Measurements from ENCODE around the gene TSPO2. TPM values are rescaled to one million over a fixed set of nuclear protein-coding genes. Genes with fewer than 3 reads are reported as not detected.

Gene TSPO2
- total and polyA plus RNA-seq, 9 of the 15 experiments (the other 6 are each of a cell fraction or from before 2014, with no cell fraction given): not detected

DNA sequence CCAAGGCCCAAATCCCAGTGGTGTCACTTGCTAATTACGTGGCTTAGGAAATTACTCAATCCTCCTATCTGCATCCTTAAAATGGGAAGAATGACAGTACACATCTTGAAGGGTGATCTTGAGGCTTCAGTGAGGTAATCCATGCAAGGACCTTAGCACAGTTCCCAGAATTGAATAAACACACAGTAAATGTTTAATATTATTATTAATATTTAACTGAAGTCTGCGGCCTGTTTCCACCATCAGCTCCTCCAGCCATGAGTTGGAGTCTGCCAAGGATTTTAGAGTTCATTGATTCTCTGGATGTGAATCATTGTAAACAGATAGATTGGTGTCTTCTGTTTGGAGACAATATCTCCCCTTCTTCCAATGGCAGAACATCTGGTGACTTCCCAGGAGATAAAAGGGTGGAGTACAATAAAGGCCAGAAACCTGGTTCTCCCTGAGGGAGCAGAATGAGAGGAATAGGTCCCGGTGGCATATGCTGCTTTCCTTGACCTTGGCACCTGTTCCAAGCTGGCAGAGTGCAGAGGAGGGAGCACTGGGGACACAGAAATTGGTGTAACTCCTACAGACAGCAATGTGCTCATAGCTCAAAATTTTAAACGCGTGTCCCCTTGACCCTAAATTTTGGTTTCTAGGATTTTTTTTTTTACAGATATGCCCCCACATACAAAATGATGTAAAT, 28.7 kb upstream of the TSPO2 start:
- Histone ChIP-seq H3K27ac (ENCODE audit: extremely low read depth, low read depth, low read length) (no peak overlapping the region), H3K4me1 (replicated peaks in 1 of 2; ENCODE audit: control insufficient read depth in 2 of 2, insufficient read depth in 2 of 2, low read length in 2 of 2) (no peaks in the 10 kb centered on the region), H4K20me1 (replicated peaks; ENCODE audit: control insufficient read depth, insufficient read depth, low read length) (no peaks in the 10 kb centered on the region; the same call in 1 of the 2 replicates), H3K79me2 (ENCODE audit: control insufficient read depth, insufficient read depth, low read length) (no peaks in the 10 kb centered on the region), H3K9ac (ENCODE audit: insufficient read depth in 1 of 2, low read depth in 2 of 2, low read length in 2 of 2) (no peak overlapping the region), H3K4me2 (ENCODE audit: insufficient read depth, low read length) (no peak overlapping the region), H3K36me3 (ENCODE audit: control insufficient read depth, insufficient read depth, low read length) (no peaks in the 10 kb centered on the region), H3K9me1 (ENCODE audit: control insufficient read depth, insufficient read depth, low read length) (no peaks in the 10 kb centered on the region), H3K4me3 (no peak overlapping the region), H2AFZ (ENCODE audit: low read depth, low read length) (no peak overlapping the region), H3K27me3 (ENCODE audit: control insufficient read depth in 2 of 2, insufficient read depth in 2 of 2, low read length in 2 of 2) (peaks cover 7 to 22% of the 10 kb centered on the region in 2 experiments; a peak in 4 of 5 replicates), H3K9me3 (replicated peaks; ENCODE audit: control insufficient read depth, insufficient read depth, low read depth, low read length) (no peaks in the 10 kb centered on the region)
- ChIA-PET POLR2A (interaction anchor here (0.7 kb wide), 1 partner anchor 741 kb away, joined by 3 read pairs; no protein-coding TSS in a partner anchor), CTCF (ENCODE audit: low intra/inter-chr PET ratio) (no interaction called here)
- DNase-seq (ENCODE audit: extremely low read depth in 1 of 4, low spot score in 3 of 4) (no peak), FAIRE-seq (no peak), ATAC-seq (no peak)
- in situ Hi-C loops (cut with MboI): no loop called here
- intact Hi-C loops (cut with micrococcal nuclease): no loop called here
- 5% methylated on average over 5 of the region's 5 CpGs for WGBS (ENCODE audit: insufficient coverage, low coverage, missing lambda C conversion rate)
- no TSS peak for BruUV-seq (replicated peaks)
- TF ChIP-seq MTF1 (CRISPR knock-in tag; IDR thresholded peaks at IDR 0.05; ENCODE audit: borderline replicate concordance) (no peak), ZNF274 (IDR thresholded peaks at IDR 0.05; ENCODE audit: borderline replicate concordance, low read depth, low read length) (no peak), ZBED1 (IDR thresholded peaks at IDR 0.05) (no peak), POLR3A (IDR thresholded peaks at IDR 0.05; ENCODE audit: borderline replicate concordance, extremely low read depth, insufficient read depth, insufficient read length) (no peak), KDM2B (CRISPR knock-in tag; IDR thresholded peaks at IDR 0.05) (no peak), TRIM28 (IDR thresholded peaks at IDR 0.05) (no peak), MIER1 (IDR thresholded peaks at IDR 0.05; ENCODE audit: low read depth) (no peak), MAZ (CRISPR knock-in tag; conservative IDR thresholded peaks at IDR 0.05 in 1 of 2, IDR thresholded peaks at IDR 0.05 in 1 of 2) (no peak), ZFPM2 (CRISPR knock-in tag; IDR thresholded peaks at IDR 0.05) (no peak), BRD4 (IDR thresholded peaks at IDR 0.05) (no peak), TFAM (CRISPR knock-in tag; conservative IDR thresholded peaks at IDR 0.05) (no peak)
- TF ChIP-seq, protein P1, sequence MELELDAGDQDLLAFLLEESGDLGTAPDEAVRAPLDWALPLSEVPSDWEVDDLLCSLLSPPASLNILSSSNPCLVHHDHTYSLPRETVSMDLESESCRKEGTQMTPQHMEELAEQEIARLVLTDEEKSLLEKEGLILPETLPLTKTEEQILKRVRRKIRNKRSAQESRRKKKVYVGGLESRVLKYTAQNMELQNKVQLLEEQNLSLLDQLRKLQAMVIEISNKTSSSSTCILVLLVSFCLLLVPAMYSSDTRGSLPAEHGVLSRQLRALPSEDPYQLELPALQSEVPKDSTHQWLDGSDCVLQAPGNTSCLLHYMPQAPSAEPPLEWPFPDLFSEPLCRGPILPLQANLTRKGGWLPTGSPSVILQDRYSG (tag; conservative IDR thresholded peaks at IDR 0.05; ENCODE audit: low read depth): no peak
- TF ChIP-seq, protein P2, sequence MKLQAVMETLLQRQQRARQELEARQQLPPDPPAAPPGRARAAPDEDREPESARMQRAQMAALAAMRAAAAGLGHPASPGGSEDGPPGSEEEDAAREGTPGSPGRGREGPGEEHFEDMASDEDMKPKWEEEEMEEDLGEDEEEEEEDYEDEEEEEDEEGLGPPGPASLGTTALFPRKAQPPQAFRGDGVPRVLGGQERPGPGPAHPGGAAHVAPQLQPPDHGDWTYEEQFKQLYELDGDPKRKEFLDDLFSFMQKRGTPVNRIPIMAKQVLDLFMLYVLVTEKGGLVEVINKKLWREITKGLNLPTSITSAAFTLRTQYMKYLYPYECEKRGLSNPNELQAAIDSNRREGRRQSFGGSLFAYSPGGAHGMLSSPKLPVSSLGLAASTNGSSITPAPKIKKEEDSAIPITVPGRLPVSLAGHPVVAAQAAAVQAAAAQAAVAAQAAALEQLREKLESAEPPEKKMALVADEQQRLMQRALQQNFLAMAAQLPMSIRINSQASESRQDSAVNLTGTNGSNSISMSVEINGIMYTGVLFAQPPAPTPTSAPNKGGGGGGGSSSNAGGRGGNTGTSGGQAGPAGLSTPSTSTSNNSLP (IDR thresholded peaks at IDR 0.05; ENCODE audit: borderline replicate concordance, low read depth, low read length): no peak
- TF ChIP-seq, protein P3, sequence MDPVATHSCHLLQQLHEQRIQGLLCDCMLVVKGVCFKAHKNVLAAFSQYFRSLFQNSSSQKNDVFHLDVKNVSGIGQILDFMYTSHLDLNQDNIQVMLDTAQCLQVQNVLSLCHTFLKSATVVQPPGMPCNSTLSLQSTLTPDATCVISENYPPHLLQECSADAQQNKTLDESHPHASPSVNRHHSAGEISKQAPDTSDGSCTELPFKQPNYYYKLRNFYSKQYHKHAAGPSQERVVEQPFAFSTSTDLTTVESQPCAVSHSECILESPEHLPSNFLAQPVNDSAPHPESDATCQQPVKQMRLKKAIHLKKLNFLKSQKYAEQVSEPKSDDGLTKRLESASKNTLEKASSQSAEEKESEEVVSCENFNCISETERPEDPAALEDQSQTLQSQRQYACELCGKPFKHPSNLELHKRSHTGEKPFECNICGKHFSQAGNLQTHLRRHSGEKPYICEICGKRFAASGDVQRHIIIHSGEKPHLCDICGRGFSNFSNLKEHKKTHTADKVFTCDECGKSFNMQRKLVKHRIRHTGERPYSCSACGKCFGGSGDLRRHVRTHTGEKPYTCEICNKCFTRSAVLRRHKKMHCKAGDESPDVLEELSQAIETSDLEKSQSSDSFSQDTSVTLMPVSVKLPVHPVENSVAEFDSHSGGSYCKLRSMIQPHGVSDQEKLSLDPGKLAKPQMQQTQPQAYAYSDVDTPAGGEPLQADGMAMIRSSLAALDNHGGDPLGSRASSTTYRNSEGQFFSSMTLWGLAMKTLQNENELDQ (CRISPR knock-in tag; IDR thresholded peaks at IDR 0.05; ENCODE audit: borderline replicate concordance): no peak
- TF ChIP-seq, protein P4, sequence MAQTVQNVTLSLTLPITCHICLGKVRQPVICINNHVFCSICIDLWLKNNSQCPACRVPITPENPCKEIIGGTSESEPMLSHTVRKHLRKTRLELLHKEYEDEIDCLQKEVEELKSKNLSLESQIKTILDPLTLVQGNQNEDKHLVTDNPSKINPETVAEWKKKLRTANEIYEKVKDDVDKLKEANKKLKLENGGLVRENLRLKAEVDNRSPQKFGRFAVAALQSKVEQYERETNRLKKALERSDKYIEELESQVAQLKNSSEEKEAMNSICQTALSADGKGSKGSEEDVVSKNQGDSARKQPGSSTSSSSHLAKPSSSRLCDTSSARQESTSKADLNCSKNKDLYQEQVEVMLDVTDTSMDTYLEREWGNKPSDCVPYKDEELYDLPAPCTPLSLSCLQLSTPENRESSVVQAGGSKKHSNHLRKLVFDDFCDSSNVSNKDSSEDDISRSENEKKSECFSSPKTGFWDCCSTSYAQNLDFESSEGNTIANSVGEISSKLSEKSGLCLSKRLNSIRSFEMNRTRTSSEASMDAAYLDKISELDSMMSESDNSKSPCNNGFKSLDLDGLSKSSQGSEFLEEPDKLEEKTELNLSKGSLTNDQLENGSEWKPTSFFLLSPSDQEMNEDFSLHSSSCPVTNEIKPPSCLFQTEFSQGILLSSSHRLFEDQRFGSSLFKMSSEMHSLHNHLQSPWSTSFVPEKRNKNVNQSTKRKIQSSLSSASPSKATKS (CRISPR knock-in tag; IDR thresholded peaks at IDR 0.05): no peak

All from K562 (cell line).